GM23338 (cell line): ENCODE data around the gene A2ML1. TPM values are rescaled to one million over a fixed set of nuclear protein-coding genes. Genes with fewer than 3 reads are reported as not detected.
A peak's percentile ranks its signal among the peaks of the same experiment; 100 is the strongest.

Experiments
- ATAC-seq: fragments of 200-7000 bp; cut with Tn5 transposase; 3 replicates; pipeline ENCODE4 v1.9.1; 2020
- DNase-seq: peaks from one replicate; pipeline ENCODE4 v3.0.0-alpha.2; 2015; ENCODE audit warnings: low spot score
- H2AFZ ChIP-seq: fragments of 200-600 bp; sonication (generic); 2 replicates; pipeline ENCODE4 v1.8.0; 2016; ENCODE audit warnings: antibody characterized with exemption, mild to moderate bottlenecking, moderate library complexity
- H3F3A ChIP-seq: fragments of 200-600 bp; sonication (generic); replicated peaks from 2 replicates; pipeline ENCODE4 v1.8.0; 2017; ENCODE audit warnings: antibody characterized with exemption, mixed run types, low read depth
- H3K27ac ChIP-seq: fragments of 200-600 bp; sonication (generic); 2 replicates; pipeline ENCODE4 v1.6.1; 2016; ENCODE audit warnings: low read depth
- H3K27me3 ChIP-seq: fragments of 200-600 bp; sonication (generic); 2 replicates; pipeline ENCODE4 v1.8.0; 2016; ENCODE audit warnings: mild to moderate bottlenecking, mixed run types, moderate library complexity; ENCODE audit not compliant: insufficient read depth
- H3K36me3 ChIP-seq: fragments of 200-600 bp; sonication (generic); 2 replicates; pipeline ENCODE4 v1.8.0; 2016; ENCODE audit warnings: mild to moderate bottlenecking; ENCODE audit not compliant: insufficient read depth
- H3K4me1 ChIP-seq: fragments of 200-600 bp; sonication (generic); 2 replicates; pipeline ENCODE4 v1.8.0; 2016; ENCODE audit warnings: mild to moderate bottlenecking, moderate library complexity; ENCODE audit not compliant: insufficient read depth
- H3K4me2 ChIP-seq: fragments of 200-600 bp; sonication (generic); 2 replicates; pipeline ENCODE4 v1.7.1; 2017; ENCODE audit warnings: mixed run types
- H3K4me3 ChIP-seq: fragments of 200-600 bp; sonication (generic); 2 replicates; pipeline ENCODE4 v1.6.1; 2016; ENCODE audit warnings: mixed run types
- H3K79me2 ChIP-seq: fragments of 200-600 bp; sonication (generic); replicated peaks from 2 replicates; pipeline ENCODE4 v1.8.0; 2017; ENCODE audit warnings: mild to moderate bottlenecking; ENCODE audit not compliant: insufficient read depth
- H3K9me2 ChIP-seq: fragments of 200-600 bp; sonication (generic); 2 replicates; pipeline ENCODE4 v1.8.0; 2017; ENCODE audit not compliant: insufficient read depth
- H4K20me1 ChIP-seq: fragments of 200-600 bp; sonication (generic); replicated peaks from 2 replicates; pipeline ENCODE4 v1.8.0; 2017; ENCODE audit warnings: mild to moderate bottlenecking; ENCODE audit not compliant: insufficient read depth
- H3K27ac Mint-ChIP-seq: 2 replicates; pipeline ENCODE4 v1.8.0; 2020; ENCODE audit warnings: inconsistent platforms, mild to moderate bottlenecking, moderate library complexity, mixed read lengths
- H3K27me3 Mint-ChIP-seq: 3 replicates; pipeline ENCODE4 v1.8.0; 2022; ENCODE audit warnings: low read depth, mild to moderate bottlenecking, moderate library complexity, mixed read lengths, inconsistent platforms; ENCODE audit not compliant: insufficient read depth, poor library complexity
- H3K36me3 Mint-ChIP-seq: 3 replicates; pipeline ENCODE4 v1.8.0; 2021; ENCODE audit warnings: low read depth, mild to moderate bottlenecking, inconsistent platforms, moderate library complexity, mixed read lengths
- H3K4me1 Mint-ChIP-seq: 3 replicates; pipeline ENCODE4 v1.8.0; 2020; ENCODE audit warnings: mild to moderate bottlenecking, inconsistent platforms, mixed read lengths
- H3K4me3 Mint-ChIP-seq: 3 replicates; pipeline ENCODE4 v1.8.0; 2021; ENCODE audit warnings: moderate library complexity, mild to moderate bottlenecking, inconsistent platforms, mixed read lengths
- H3K9me3 Mint-ChIP-seq: 3 replicates; pipeline ENCODE4 v1.8.0; 2020; ENCODE audit warnings: moderate library complexity, mild to moderate bottlenecking, inconsistent platforms, mixed read lengths
- EZH2phosphoT487 ChIP-seq: fragments of 200-600 bp; sonication (generic); IDR thresholded peaks from one replicate; pipeline ENCODE4 v1.8.1; 2018; ENCODE audit warnings: antibody characterized with exemption; ENCODE audit not compliant: unreplicated experiment
- NANOG ChIP-seq: IDR thresholded peaks from 2 replicates; pipeline ENCODE4 v1.6.1; 2016; ENCODE audit warnings: antibody characterized with exemption, borderline replicate concordance
- POLR2AphosphoS5 ChIP-seq: IDR thresholded peaks from 2 replicates; pipeline ENCODE4 v1.6.1; 2016; ENCODE audit warnings: antibody characterized with exemption, low read depth
- ZNF331 ChIP-seq: fragments of 250-450 bp; sonication (Bioruptor Pico); IDR thresholded peaks from 2 replicates; pipeline ENCODE4 v1.5.0; 2020; ENCODE audit warnings: low read depth, mild to moderate bottlenecking, moderate library complexity
- polyA plus RNA-seq: library from polyadenylated mRNA; unstranded; fragments of >200 nt; fragmentation: Nextera tagmentation; extraction: Ambion mirVana; gene quantifications from 2 replicates; pipeline ENCODE4 v1.2.1, GENCODE V29; 2016
- total RNA-seq: library from RNA; depleted of rRNA; stranded (reverse); fragments of >200 nt; shearing (Covaris generic); gene quantifications from 2 replicates; pipeline ENCODE4 v1.2.3, GENCODE V29; 2014
- TF ChIP-seq, protein P1 (sequence below): fragments of 250-450 bp; sonication (Bioruptor Pico); IDR thresholded peaks from 2 replicates; pipeline ENCODE4 v1.5.0; 2020; ENCODE audit warnings: mild to moderate bottlenecking, moderate library complexity
- TF ChIP-seq, protein P2 (sequence below): IDR thresholded peaks from 2 replicates; pipeline ENCODE4 v1.6.1; 2016; ENCODE audit warnings: antibody characterized with exemption
- TF ChIP-seq, protein P3 (sequence below), 2 experiments: fragments of 200-600 bp in 1 of 2; sonication (generic) in 1 of 2; conservative IDR thresholded peaks; 2 replicates each; pipeline versions ENCODE4 v1.5.1 to v1.6.1; 2016 to 2017; ENCODE audit warnings: antibody characterized with exemption in 2 of 2, low read depth in 2 of 2, mild to moderate bottlenecking in 2 of 2, moderate library complexity in 1 of 2

A2ML1 gene
- total and polyA plus RNA-seq, 2 experiments from 2014 or later: 3.8 to 6.0 TPM

DNA sequence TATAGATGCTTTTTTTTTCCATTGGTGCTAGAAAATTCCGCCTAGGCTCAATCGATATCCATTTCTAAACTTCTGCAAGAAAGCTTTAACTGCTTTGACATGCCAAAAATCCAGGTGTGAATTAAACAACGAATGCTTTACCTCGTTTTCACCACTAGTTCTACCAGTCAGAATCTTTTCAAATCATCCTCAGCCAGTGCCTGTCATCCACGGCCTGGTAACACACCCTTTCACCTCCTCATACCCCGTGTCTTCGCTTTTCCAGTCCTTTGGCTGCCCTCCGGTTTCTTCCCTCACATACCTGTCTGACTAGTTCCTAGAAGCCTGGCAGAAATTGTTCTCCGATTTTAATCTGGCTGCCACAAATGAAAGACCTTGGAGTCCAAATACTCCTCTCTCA lies 90.5 kb downstream of the A2ML1 start:
- H3K27me3 Mint-ChIP-seq: peaks cover 7% of the 10 kb centered on the region
- peak; percentile 44 for ATAC-seq
- H2AFZ ChIP-seq: no peak overlapping the region

DNA sequence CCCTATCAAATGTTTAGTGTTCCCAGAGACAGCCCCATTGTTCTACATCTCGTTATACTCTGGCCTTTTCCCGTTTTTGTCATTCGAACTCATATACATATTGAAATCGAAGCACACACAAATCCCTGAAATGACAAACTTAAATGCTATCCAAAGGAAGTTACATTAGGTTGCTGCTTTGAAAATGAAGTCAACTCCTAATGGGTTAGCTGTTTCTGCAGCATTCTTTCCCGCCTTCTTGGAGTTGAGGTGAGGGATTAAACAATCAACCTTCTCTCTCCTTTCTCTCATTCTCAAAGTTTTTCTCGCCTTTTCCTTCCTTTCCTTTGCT lies 91.2 kb downstream of the A2ML1 start:
- H3F3A ChIP-seq: peaks cover 11% of the 10 kb centered on the region; the same call in 1 of the 2 replicates
- Mint-ChIP-seq H3K9me3 (no peaks in the 10 kb centered on the region; the same call in 1 of the 3 replicates), H3K27me3 (peaks cover 10% of the 10 kb centered on the region), H3K4me3 (peak overlapping the region; percentile 93), H3K4me1 (peaks cover 39% of the 10 kb centered on the region), H3K36me3 (peaks cover 9% of the 10 kb centered on the region), H3K27ac (peak overlapping the region; percentile 99)
- H3K9me2 ChIP-seq: no peaks in the 10 kb centered on the region
- peaks cover 40% of the 10 kb centered on the region for H3K79me2 ChIP-seq
- no peak overlapping the region for H2AFZ ChIP-seq
- DNase-seq: no peak
- H3K4me2 ChIP-seq: peak overlapping the region; percentile 74
- H3K27me3 ChIP-seq: no peaks in the 10 kb centered on the region
- peaks cover 29% of the 10 kb centered on the region for H4K20me1 ChIP-seq
- peak overlapping the region; percentile 95 for H3K27ac ChIP-seq
- peaks cover 34% of the 10 kb centered on the region for H3K4me1 ChIP-seq
- peak overlapping the region; percentile 68 for H3K4me3 ChIP-seq
- no peak for ATAC-seq
- TF ChIP-seq EZH2phosphoT487 (no peak), NANOG (0 out of 2 replicates have a peak, but pooled peaks have one; percentile 3), ZNF331 (no peak)
- TF ChIP-seq, protein P1, sequence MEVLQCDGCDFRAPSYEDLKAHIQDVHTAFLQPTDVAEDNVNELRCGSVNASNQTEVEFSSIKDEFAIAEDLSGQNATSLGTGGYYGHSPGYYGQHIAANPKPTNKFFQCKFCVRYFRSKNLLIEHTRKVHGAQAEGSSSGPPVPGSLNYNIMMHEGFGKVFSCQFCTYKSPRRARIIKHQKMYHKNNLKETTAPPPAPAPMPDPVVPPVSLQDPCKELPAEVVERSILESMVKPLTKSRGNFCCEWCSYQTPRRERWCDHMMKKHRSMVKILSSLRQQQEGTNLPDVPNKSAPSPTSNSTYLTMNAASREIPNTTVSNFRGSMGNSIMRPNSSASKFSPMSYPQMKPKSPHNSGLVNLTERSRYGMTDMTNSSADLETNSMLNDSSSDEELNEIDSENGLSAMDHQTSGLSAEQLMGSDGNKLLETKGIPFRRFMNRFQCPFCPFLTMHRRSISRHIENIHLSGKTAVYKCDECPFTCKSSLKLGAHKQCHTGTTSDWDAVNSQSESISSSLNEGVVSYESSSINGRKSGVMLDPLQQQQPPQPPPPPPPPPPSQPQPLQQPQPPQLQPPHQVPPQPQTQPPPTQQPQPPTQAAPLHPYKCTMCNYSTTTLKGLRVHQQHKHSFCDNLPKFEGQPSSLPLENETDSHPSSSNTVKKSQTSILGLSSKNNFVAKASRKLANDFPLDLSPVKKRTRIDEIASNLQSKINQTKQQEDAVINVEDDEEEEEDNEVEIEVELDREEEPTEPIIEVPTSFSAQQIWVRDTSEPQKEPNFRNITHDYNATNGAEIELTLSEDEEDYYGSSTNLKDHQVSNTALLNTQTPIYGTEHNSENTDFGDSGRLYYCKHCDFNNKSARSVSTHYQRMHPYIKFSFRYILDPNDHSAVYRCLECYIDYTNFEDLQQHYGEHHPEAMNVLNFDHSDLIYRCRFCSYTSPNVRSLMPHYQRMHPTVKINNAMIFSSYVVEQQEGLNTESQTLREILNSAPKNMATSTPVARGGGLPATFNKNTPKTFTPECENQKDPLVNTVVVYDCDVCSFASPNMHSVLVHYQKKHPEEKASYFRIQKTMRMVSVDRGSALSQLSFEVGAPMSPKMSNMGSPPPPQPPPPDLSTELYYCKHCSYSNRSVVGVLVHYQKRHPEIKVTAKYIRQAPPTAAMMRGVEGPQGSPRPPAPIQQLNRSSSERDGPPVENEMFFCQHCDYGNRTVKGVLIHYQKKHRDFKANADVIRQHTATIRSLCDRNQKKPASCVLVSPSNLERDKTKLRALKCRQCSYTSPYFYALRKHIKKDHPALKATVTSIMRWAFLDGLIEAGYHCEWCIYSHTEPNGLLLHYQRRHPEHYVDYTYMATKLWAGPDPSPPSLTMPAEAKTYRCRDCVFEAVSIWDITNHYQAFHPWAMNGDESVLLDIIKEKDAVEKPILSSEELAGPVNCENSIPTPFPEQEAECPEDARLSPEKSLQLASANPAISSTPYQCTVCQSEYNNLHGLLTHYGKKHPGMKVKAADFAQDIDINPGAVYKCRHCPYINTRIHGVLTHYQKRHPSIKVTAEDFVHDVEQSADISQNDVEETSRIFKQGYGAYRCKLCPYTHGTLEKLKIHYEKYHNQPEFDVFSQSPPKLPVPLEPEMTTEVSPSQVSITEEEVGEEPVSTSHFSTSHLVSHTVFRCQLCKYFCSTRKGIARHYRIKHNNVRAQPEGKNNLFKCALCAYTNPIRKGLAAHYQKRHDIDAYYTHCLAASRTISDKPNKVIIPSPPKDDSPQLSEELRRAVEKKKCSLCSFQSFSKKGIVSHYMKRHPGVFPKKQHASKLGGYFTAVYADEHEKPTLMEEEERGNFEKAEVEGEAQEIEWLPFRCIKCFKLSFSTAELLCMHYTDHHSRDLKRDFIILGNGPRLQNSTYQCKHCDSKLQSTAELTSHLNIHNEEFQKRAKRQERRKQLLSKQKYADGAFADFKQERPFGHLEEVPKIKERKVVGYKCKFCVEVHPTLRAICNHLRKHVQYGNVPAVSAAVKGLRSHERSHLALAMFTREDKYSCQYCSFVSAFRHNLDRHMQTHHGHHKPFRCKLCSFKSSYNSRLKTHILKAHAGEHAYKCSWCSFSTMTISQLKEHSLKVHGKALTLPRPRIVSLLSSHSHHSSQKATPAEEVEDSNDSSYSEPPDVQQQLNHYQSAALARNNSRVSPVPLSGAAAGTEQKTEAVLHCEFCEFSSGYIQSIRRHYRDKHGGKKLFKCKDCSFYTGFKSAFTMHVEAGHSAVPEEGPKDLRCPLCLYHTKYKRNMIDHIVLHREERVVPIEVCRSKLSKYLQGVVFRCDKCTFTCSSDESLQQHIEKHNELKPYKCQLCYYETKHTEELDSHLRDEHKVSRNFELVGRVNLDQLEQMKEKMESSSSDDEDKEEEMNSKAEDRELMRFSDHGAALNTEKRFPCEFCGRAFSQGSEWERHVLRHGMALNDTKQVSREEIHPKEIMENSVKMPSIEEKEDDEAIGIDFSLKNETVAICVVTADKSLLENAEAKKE (CRISPR knock-in tag): no peak
- TF ChIP-seq, protein P2, sequence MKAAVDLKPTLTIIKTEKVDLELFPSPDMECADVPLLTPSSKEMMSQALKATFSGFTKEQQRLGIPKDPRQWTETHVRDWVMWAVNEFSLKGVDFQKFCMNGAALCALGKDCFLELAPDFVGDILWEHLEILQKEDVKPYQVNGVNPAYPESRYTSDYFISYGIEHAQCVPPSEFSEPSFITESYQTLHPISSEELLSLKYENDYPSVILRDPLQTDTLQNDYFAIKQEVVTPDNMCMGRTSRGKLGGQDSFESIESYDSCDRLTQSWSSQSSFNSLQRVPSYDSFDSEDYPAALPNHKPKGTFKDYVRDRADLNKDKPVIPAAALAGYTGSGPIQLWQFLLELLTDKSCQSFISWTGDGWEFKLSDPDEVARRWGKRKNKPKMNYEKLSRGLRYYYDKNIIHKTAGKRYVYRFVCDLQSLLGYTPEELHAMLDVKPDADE: no peak
- peaks cover 26% of the 10 kb centered on the region for H3K36me3 ChIP-seq

More for the DNA sequence above, 90.5 kb downstream of the A2ML1 start:
- H3K4me2 ChIP-seq: peak overlapping the region; percentile 74
- H3K4me3 Mint-ChIP-seq: peak overlapping the region; percentile 93
- H4K20me1 ChIP-seq: peaks cover 23% of the 10 kb centered on the region
- H3K27me3 ChIP-seq: no peaks in the 10 kb centered on the region
- TF ChIP-seq POLR2AphosphoS5: no peak
- TF ChIP-seq, protein P3, sequence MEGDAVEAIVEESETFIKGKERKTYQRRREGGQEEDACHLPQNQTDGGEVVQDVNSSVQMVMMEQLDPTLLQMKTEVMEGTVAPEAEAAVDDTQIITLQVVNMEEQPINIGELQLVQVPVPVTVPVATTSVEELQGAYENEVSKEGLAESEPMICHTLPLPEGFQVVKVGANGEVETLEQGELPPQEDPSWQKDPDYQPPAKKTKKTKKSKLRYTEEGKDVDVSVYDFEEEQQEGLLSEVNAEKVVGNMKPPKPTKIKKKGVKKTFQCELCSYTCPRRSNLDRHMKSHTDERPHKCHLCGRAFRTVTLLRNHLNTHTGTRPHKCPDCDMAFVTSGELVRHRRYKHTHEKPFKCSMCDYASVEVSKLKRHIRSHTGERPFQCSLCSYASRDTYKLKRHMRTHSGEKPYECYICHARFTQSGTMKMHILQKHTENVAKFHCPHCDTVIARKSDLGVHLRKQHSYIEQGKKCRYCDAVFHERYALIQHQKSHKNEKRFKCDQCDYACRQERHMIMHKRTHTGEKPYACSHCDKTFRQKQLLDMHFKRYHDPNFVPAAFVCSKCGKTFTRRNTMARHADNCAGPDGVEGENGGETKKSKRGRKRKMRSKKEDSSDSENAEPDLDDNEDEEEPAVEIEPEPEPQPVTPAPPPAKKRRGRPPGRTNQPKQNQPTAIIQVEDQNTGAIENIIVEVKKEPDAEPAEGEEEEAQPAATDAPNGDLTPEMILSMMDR (conservative IDR thresholded peaks at IDR 0.05; ENCODE audit: low read depth in 2 of 2): peak in 1 of 2 experiments; percentile 14; a peak in 3 of 4 replicates
- peaks cover 5% of the 10 kb centered on the region; the same call in 2 of the 3 replicates for H3K36me3 Mint-ChIP-seq
- peaks cover 32% of the 10 kb centered on the region for H3K79me2 ChIP-seq
- peak overlapping the region; percentile 99 for H3K27ac Mint-ChIP-seq
- H3F3A ChIP-seq: peaks cover 6% of the 10 kb centered on the region; the same call in 1 of the 2 replicates
- H3K4me3 ChIP-seq: peak overlapping the region; percentile 68
- H3K4me1 Mint-ChIP-seq: peaks cover 35% of the 10 kb centered on the region
- no peaks in the 10 kb centered on the region for H3K9me2 ChIP-seq
- DNase-seq: peak; percentile 81
- H3K27ac ChIP-seq: peak overlapping the region; percentile 95
- H3K9me3 Mint-ChIP-seq: no peaks in the 10 kb centered on the region; the same call in 1 of the 3 replicates
- H3K4me1 ChIP-seq: peaks cover 28% of the 10 kb centered on the region
- H3K36me3 ChIP-seq: peaks cover 18% of the 10 kb centered on the region
